ENCODE results near the gene PSD.

The PSD gene

DNA sequence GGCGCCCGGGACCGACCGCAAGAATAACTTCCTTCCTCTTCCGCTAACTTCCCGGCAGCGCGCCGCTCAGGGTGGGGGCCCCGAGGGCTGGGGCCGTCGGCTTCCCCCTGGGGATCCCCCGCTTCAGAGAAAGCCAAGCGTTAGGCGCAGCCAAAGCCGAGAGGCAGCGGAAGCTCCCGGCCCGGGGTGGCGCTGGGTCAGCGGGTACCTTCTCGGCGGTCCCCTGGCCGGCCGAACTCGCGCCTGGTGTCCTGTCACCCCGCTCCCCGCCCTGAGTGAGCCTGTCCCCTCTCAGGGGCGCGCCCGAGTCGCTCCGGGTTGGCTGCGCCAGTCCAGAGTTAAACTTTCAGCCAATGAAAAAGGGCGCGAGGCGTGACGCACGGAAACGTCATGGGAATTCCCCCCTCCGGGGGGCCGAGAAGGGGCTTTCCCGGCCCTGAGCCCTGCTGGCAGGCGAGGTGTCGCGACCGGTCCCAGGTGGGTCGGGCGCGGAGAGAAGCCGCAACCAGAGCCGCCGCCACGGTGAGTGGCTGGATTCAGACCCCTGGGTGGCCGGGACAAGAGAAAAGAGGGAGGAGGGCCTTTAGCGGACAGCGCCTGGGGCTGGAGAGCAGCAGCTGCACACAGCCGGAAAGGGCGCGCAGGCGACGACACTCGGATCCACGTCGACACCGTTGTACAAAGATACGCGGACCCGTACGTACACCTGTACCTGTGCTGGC lies 24.3 kb downstream of the PSD start (continued):
- peak; percentile 75 for TF ChIP-seq ZNF423 (tag by site-specific recombination; IDR thresholded peaks at IDR 0.05)
- TF ChIP-seq ZNF223 (tag by site-specific recombination; IDR thresholded peaks at IDR 0.05) = no peak
- no peak for TF ChIP-seq ZNF169 (tag by site-specific recombination; IDR thresholded peaks at IDR 0.05)
- TF ChIP-seq ZNF776 (tag by site-specific recombination; IDR thresholded peaks at IDR 0.05; ENCODE audit: borderline replicate concordance) = no peak
- TF ChIP-seq ZNF354C (tag by site-specific recombination; IDR thresholded peaks at IDR 0.05; ENCODE audit: borderline replicate concordance, low read depth) = no peak
- TF ChIP-seq, protein P1, sequence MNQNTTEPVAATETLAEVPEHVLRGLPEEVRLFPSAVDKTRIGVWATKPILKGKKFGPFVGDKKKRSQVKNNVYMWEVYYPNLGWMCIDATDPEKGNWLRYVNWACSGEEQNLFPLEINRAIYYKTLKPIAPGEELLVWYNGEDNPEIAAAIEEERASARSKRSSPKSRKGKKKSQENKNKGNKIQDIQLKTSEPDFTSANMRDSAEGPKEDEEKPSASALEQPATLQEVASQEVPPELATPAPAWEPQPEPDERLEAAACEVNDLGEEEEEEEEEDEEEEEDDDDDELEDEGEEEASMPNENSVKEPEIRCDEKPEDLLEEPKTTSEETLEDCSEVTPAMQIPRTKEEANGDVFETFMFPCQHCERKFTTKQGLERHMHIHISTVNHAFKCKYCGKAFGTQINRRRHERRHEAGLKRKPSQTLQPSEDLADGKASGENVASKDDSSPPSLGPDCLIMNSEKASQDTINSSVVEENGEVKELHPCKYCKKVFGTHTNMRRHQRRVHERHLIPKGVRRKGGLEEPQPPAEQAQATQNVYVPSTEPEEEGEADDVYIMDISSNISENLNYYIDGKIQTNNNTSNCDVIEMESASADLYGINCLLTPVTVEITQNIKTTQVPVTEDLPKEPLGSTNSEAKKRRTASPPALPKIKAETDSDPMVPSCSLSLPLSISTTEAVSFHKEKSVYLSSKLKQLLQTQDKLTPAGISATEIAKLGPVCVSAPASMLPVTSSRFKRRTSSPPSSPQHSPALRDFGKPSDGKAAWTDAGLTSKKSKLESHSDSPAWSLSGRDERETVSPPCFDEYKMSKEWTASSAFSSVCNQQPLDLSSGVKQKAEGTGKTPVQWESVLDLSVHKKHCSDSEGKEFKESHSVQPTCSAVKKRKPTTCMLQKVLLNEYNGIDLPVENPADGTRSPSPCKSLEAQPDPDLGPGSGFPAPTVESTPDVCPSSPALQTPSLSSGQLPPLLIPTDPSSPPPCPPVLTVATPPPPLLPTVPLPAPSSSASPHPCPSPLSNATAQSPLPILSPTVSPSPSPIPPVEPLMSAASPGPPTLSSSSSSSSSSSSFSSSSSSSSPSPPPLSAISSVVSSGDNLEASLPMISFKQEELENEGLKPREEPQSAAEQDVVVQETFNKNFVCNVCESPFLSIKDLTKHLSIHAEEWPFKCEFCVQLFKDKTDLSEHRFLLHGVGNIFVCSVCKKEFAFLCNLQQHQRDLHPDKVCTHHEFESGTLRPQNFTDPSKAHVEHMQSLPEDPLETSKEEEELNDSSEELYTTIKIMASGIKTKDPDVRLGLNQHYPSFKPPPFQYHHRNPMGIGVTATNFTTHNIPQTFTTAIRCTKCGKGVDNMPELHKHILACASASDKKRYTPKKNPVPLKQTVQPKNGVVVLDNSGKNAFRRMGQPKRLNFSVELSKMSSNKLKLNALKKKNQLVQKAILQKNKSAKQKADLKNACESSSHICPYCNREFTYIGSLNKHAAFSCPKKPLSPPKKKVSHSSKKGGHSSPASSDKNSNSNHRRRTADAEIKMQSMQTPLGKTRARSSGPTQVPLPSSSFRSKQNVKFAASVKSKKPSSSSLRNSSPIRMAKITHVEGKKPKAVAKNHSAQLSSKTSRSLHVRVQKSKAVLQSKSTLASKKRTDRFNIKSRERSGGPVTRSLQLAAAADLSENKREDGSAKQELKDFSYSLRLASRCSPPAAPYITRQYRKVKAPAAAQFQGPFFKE (tag by site-specific recombination; IDR thresholded peaks at IDR 0.05; ENCODE audit: borderline replicate concordance) = no peak
- TF ChIP-seq ZNF660 (tag by site-specific recombination; IDR thresholded peaks at IDR 0.05) = peak; percentile 79; the same call in 1 of the 2 replicates
- TF ChIP-seq, protein P2, sequence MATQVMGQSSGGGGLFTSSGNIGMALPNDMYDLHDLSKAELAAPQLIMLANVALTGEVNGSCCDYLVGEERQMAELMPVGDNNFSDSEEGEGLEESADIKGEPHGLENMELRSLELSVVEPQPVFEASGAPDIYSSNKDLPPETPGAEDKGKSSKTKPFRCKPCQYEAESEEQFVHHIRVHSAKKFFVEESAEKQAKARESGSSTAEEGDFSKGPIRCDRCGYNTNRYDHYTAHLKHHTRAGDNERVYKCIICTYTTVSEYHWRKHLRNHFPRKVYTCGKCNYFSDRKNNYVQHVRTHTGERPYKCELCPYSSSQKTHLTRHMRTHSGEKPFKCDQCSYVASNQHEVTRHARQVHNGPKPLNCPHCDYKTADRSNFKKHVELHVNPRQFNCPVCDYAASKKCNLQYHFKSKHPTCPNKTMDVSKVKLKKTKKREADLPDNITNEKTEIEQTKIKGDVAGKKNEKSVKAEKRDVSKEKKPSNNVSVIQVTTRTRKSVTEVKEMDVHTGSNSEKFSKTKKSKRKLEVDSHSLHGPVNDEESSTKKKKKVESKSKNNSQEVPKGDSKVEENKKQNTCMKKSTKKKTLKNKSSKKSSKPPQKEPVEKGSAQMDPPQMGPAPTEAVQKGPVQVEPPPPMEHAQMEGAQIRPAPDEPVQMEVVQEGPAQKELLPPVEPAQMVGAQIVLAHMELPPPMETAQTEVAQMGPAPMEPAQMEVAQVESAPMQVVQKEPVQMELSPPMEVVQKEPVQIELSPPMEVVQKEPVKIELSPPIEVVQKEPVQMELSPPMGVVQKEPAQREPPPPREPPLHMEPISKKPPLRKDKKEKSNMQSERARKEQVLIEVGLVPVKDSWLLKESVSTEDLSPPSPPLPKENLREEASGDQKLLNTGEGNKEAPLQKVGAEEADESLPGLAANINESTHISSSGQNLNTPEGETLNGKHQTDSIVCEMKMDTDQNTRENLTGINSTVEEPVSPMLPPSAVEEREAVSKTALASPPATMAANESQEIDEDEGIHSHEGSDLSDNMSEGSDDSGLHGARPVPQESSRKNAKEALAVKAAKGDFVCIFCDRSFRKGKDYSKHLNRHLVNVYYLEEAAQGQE (tag by site-specific recombination; IDR thresholded peaks at IDR 0.05) = peak; percentile 97
- no peak for TF ChIP-seq SETDB1 (IDR thresholded peaks at IDR 0.05; ENCODE audit: insufficient read length, low read length)
- peak; percentile 96 for TF ChIP-seq GLIS1 (tag by site-specific recombination; IDR thresholded peaks at IDR 0.05)
- 0 out of 2 replicates have a peak, but pooled peaks have one; percentile 3 for TF ChIP-seq ZNF623 (tag by site-specific recombination; IDR thresholded peaks at IDR 0.05)
- no peak for TF ChIP-seq ZNF791 (tag by site-specific recombination; IDR thresholded peaks at IDR 0.05)
- TF ChIP-seq GLIS2 (tag by site-specific recombination; IDR thresholded peaks at IDR 0.05) = peak; percentile 100
- TF ChIP-seq ZNF561 (tag by site-specific recombination; IDR thresholded peaks at IDR 0.05; ENCODE audit: borderline replicate concordance) = peak; percentile 89; the same call in 1 of the 2 replicates
- TF ChIP-seq ZBTB20 (tag by site-specific recombination; IDR thresholded peaks at IDR 0.05) = peak; percentile 89
- peak; percentile 75; the same call in 1 of the 2 replicates for TF ChIP-seq ZNF692 (tag by site-specific recombination; IDR thresholded peaks at IDR 0.05)
- TF ChIP-seq ZBTB48 (tag by site-specific recombination; IDR thresholded peaks at IDR 0.05) = peak; percentile 68
- peak; percentile 93 for TF ChIP-seq ZNF341 (tag by site-specific recombination; IDR thresholded peaks at IDR 0.05; ENCODE audit: low read depth)
- TF ChIP-seq KLF16 (tag by site-specific recombination; IDR thresholded peaks at IDR 0.05) = peak; percentile 55
- TF ChIP-seq BCL11B (tag by site-specific recombination; IDR thresholded peaks at IDR 0.05; ENCODE audit: low read depth) = 0 out of 2 replicates have a peak, but pooled peaks have one; percentile 13
- TF ChIP-seq, protein P3, sequence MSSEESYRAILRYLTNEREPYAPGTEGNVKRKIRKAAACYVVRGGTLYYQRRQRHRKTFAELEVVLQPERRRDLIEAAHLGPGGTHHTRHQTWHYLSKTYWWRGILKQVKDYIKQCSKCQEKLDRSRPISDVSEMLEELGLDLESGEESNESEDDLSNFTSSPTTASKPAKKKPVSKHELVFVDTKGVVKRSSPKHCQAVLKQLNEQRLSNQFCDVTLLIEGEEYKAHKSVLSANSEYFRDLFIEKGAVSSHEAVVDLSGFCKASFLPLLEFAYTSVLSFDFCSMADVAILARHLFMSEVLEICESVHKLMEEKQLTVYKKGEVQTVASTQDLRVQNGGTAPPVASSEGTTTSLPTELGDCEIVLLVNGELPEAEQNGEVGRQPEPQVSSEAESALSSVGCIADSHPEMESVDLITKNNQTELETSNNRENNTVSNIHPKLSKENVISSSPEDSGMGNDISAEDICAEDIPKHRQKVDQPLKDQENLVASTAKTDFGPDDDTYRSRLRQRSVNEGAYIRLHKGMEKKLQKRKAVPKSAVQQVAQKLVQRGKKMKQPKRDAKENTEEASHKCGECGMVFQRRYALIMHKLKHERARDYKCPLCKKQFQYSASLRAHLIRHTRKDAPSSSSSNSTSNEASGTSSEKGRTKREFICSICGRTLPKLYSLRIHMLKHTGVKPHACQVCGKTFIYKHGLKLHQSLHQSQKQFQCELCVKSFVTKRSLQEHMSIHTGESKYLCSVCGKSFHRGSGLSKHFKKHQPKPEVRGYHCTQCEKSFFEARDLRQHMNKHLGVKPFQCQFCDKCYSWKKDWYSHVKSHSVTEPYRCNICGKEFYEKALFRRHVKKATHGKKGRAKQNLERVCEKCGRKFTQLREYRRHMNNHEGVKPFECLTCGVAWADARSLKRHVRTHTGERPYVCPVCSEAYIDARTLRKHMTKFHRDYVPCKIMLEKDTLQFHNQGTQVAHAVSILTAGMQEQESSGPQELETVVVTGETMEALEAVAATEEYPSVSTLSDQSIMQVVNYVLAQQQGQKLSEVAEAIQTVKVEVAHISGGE (tag by site-specific recombination; conservative IDR thresholded peaks at IDR 0.05; ENCODE audit: low read depth) = peak; percentile 80
- TF ChIP-seq BCL11A (tag by site-specific recombination; IDR thresholded peaks at IDR 0.05; ENCODE audit: low read depth) = peak; percentile 62; the same call in 1 of the 2 replicates
- TF ChIP-seq IKZF3 (tag by site-specific recombination; IDR thresholded peaks at IDR 0.05) = peak; percentile 50; the same call in 1 of the 2 replicates
- TF ChIP-seq ZNF837 (tag by site-specific recombination; IDR thresholded peaks at IDR 0.05) = 0 out of 2 replicates have a peak, but pooled peaks have one; percentile 27

Measured in HEK293 (cell line).